Embryonic facial prominence (tissue), 1 donor: ENCODE data around the gene SULF2.

ENCODE experiments used
- DNase-seq: peaks from one replicate; pipeline ENCODE4 v3.0.0-alpha.2; 2016; ENCODE audit errors: extremely low spot score

SULF2 gene

DNA sequence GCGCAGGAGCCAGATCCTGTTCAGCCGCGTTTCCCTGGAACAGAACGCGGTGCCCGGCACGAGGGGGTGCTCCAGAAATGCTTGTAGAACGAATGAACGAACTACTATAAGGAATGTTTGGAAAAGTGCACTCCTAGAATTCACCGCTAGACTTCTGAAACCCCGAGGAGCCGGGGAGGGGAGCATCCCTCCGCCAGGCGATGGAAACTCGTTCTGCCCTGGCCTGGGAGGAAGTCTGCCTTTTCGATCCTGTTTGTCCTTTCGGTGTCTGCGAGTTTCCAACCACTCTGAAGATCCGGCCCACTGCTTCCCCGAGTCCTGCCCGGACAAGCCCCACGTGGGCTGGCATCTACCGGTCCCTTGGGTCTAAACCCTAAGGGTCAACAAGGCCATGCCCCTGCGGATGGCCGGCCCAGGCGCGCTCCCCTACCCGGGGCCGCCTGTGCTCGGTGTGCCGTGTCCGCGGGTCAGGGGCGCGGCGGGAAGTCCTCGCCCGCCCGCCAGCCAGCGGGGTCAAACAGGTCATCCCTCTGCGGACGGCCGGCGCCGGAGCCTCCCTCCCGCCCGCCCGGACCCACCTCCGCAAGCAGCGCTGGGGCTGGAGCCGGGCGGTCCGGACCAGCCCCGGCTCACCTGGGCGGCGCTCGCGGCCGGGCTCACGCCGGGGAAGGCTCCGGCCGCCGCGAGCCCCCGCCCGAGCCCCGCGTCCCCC, 526 bp downstream of the SULF2 start:
- peak; percentile 80 for DNase-seq

- no peak for DNase-seq
Measured at GRCh38 chr20:47783828-47784598, 1.3 kb downstream of the SULF2 start.

DNA sequence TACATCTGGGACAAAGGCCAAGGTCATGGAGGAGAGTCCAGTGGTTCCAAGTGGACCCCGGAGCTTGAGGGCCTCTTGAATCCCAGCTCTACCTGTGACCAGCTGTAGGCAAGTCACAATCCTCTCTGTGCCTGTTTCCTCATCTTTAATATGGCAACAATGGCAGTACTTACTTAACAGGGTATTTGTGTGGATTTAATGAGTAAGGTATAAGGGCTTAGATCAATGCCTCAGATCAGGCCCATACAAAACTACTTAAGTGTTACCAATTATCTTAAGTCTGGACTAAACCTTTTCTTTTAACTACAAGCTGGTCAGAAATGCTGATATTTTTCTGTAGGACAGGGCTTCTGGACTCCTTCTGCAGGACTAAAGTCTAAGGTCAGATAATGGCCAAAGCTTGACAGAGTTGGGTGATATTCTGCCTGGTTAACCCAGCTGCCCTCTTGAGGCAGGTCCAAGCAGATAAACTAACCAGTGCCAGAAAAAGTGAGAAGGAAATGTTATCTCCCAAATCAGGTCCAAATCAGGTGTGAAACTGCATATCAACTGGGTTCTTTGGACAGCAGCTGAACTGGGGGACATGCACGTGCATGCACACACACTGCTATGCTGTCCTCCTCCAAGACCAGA, 2.2 kb downstream of the SULF2 start:
- no peak for DNase-seq

- DNase-seq, result no peak
Measured at GRCh38 chr20:47782076-47782475, 3.2 kb downstream of the SULF2 start.

DNA sequence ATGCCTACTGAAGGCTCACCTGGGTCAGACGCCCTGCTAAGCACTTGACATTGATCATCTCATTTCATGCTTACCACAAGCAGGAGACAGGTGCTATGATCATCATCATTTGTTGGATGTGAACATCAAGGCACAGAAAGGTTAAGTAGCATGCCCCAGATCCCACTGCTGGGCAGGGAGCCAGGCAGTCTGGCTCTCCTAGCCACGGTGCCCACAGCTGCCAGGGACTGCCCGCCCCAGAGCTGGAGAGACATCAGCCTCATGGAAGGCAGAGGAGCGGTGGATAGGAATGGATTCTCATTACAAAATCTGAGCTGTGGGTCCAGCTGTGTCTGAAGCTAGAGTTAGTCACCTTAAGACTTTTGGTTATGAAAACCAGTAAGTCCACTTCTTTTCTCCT, 3.6 kb downstream of the SULF2 start:
- no peak for DNase-seq

GRCh38 chr20:47780720-47781389, 4.4 kb downstream of the SULF2 start:
- no peak for DNase-seq

DNA sequence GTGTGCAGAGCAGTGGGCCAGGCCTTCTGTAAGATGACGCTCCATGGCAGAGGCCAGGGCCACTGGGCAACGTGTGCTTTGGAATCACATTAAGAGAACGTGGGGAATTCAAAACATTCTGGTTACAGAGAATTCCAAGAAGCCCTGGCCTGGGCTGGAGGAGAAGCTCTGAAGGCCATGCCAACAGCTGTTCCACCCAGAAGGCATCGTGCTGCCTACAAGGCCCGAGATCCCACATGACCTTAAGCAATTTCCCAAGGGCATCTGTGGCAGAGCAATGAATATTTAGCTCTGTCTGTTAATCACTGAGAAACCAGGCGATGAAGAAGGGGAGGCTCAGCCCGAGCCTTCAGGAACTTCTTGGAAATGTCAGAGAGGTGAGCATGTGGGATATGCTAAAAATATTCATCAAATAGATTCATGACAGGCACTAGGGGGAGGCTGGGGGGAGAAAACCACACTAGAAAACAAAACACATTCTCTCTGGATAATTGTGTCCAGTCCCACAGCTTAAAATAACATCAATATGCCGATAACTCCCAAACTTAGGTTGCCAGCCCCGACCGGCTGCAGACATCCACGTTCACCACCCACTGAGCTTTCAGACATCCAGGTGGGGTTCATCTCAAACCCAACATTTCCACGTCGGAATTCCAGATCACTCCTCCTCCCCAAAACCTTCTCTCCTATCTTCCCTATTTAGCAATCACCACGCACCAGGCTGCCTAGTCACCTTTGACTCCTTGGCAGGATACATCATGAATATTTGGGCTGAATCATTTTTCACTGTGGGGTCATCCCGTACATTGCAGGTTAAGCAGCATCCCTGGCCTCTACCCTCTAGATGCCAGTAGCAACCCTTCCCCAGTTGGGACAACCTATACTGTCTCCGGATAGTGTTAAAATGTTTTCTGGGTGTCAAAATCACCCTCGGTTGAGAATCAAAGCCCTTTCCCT, 6.6 kb downstream of the SULF2 start:
- DNase-seq, result no peak

DNA sequence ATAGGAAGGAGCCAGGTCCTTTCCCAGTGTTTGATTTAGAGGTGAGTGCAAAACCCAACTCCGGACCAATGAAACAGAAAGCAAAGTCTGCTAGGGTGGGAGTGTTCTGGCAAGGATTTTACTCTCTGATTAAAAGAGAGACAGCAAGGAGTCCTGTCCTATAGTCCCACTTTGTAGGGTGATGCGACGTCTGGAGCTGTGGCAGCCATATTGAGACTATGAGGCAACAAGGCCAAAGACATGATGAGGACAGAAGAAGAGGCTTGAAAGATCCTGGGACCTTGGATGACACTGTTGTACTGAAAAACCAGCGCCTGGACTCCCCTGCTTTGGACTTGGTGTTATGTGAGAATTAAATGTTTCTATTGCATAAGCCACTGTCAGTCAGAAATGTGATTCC, 8.1 kb downstream of the SULF2 start:
- no peak for DNase-seq

DNA sequence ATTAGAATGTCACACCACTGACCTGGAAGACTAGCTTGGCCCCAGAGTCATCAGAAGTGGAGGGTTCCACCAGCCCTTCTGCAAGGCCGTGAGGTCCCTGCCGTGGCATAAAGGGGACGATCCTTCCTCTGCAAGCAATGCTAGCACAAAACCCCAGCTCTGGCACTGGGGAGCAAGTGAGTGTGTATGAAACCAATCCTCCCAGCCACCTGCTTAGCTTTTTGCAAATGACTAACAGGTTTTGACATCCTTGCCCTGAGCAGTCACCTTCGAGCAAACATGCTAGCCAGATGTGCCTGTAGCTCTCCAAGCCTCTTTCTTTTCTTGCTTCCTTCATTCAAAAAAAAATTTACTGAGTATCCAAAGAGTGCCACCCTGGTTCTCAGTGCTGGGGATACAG, 8.6 kb downstream of the SULF2 start:
- no peak for DNase-seq

DNA sequence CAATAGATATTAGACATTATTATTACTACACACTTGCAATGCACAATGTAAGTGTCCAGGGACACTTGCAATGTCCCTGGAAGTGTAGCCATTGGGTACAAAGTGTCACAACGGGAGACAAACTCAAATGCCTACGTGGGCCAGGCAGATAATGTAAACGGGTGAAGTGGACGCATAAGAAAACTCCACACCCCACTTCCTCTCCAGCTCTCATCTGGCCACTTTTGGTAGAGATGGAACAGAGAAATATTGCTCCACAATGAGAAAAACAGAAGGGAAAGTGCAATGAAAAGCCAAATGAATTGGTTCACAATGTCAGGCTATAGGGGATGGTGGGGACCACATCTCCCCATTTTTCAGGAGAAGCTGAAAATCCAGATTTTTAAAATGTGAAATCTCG, 9.4 kb downstream of the SULF2 start:
- DNase-seq, result no peak

GRCh38 chr20:47775039-47775438, 10.2 kb downstream of the SULF2 start:
- DNase-seq, result no peak

DNA sequence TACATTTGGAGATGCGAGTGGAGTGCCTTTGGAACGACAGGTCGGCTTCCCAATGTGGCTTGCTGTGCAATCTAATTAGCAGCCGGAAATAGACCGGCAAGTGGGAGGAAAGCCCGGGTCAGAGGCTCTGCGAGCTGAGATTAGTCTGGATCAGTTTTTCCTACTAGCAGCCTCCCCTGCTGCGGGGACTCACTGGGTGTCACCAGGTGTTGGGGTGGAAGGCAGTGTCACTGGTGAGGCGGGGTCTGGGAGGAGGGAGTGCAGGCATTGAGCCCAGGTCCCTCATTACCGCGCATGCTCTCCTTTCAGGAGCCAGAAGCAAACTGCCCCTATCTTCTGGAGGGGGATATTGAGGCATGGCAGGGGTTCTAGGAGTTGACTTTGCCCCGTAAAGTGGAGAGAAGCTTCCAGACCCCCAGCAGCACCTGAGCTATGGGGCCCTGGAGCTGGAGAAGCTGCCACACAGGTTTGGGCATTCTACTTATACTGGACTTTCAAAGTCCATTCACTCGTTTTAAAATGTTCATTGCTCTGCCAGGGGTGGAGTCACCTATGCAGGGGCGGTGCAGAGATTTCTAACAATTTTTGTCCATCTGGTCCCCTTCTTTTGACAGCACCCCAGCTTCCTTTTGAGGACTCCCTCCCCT, 11.0 kb downstream of the SULF2 start:
- DNase-seq, result no peak

DNA sequence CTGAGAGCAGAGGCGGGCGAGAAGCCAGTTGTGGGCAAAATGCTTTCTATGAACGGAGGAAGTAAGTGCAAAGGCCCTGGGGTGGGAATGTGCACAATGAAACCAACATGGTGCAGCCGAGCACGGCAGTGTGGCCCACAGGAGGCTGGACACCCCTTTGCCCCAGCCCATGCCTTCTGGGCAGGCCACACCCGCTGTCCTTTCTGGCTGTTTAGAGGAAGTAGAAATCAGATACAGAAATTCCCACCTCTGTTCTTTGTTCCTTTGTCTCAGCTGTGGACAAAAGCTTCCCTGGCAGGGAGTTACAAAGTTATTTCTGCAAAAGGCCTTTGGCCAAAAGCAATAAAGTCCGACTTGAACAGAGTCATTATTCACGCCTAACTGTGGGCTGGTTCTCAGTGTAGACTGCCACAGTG, 11.9 kb downstream of the SULF2 start:
- no peak for DNase-seq

DNA sequence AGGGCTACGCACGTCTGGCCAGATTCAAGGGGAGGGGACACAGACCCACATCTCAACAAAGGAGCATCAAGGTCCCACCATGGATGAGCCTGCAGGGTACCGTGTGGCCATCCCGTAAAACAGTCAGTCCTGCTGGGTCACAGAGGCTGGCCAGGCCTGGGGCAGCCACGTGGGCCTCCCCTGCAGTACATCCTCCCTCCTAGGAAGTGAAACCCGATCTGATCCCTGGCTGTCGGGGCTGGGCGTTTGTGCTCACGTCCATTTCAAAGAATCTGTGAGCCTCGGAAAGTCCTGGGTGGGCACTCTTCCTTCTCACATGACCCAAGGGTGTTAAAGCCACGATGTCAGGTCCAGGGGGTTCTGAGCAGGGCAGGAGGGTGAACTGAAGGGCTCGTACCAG, 14.3 kb downstream of the SULF2 start:
- DNase-seq, result no peak

DNA sequence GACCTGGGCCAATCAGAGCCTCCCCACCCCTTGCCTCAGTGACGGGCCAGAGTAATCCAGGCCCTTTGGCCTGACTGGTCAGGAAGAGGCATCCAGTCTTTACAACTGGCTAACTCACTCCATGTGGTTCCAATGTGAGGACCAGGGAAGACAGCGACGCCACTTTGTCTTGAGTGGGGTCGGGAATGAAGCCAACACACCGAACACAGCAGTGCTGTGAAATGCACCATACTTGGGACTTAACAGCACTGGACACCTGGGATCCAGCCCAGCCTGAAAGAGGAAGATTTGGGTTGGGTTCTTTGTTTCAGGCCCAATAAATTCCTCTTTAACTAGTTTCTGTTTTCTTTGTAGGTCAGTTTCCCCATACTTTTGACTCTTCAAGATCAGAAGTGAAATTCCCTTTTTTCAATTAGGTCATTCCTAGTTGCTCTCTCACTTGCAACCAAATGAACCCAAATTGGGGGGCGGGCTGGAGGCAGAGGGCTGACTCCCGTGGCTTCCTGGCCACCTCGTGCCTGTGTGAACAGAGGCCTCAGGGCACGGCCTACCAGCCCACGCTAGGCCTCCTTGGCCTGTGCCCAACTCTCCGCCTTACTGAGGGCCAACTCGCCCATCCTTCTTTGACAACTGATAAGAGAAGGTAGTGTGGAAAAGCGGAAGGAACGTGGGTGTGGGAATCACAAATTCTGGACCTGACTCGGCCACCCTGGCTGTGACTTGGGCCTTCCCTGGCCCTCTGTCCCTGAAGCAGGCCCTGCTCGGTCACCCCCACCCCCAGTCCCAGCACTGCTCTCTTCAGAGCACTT, 17.1 kb downstream of the SULF2 start:
- DNase-seq, result no peak

DNA sequence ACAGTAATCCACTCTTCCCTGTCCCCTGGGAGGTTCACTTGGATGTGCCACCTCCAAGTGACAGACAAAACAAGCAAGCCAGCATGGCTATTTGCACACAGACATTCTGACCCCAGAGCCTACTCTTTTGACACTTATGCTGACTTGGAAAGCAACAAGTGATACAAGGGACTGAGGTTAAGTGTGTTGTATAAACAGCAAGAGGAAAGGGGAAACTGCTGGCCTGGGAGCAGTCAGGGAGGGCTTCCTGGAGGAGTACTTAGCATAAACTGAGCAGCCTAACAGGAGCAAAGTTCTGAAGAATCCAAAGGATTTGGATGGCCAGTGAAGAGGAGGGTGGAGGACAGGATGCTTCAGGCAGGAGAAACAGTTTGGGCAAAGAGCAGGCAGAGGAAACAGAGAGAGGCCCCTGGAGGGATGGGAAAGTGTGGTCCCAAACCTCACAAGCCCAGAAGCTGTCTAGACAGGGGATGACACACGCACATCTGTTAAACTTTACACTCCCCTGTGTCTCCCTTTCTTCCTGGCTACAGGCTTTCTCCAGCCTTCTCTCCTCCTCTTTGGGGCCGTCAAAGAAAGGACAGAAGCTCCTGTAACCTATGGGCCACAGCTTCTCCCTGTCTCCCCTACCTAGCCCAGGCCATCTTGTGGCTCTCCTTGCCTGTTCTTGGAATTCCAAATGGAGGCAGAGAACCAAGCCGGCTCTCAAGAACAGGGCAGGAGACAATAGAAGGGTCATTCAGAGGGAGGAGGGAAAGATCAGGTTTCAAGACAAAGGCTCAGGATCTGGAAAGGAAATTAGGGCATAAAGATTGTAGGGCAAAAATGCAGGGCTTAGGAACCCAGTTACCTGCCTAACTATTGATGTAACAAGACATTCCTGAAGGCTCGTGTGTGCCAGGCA, 19.3 kb downstream of the SULF2 start:
- no peak for DNase-seq

GRCh38 chr20:47765271-47765670, 20.0 kb downstream of the SULF2 start:
- DNase-seq, result no peak

DNA sequence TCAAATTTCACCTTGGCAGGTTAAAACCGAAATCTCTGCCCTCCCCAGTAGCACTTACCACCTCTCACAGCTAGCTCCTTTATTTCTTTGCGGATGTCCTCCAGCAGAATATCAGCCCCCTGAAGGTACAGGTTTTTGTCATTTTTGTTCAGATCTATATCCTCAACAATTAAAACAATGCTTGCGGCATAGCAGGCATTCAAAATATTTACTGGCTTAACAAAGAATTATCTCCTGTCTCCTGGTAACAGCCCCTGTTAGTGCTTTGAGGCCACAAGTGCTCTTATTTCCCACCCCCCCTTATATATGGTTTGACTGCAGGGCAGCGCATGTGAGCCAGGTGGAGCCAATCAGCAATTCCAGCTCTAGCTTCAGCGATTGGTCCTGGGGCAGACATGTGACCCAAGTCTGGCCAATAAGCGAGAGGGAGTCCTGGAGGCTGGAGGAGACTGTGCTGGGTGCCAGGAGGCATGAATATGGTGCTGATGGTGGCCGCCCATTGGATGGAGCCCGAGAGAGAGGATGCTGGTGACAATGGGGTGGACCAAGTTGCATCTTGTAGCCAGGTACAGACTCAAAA, 21.0 kb downstream of the SULF2 start:
- DNase-seq, result no peak
